GM12878 (cell line): ENCODE measurements around the gene AGXT.

Experiments used
- ATF3 ChIP-seq: IDR thresholded peaks from 2 replicates; pipeline ENCODE4 v1.6.1; 2011; ENCODE audit warnings: low read depth, mild to moderate bottlenecking, low read length, moderate library complexity, borderline replicate concordance; ENCODE audit errors: extremely low read depth
- CBFB ChIP-seq: IDR thresholded peaks from 2 replicates; pipeline ENCODE4 v1.6.1; 2016; ENCODE audit warnings: antibody characterized with exemption, low read depth
- CREM ChIP-seq: IDR thresholded peaks from 2 replicates; pipeline ENCODE4 v1.6.1; 2014; ENCODE audit warnings: antibody characterized with exemption, low read depth
- EP300 ChIP-seq, 2 experiments: fragments of 150-350 bp in 1 of 2; IDR thresholded peaks; 2 replicates each; pipeline ENCODE4 v1.6.1; 2011 to 2012; ENCODE audit warnings: low read depth in 2 of 2, low read length in 2 of 2, borderline replicate concordance in 1 of 2, improper control_type of control experiment in 1 of 2, inconsistent platforms in 1 of 2; ENCODE audit not compliant: control insufficient read depth in 1 of 2
- EZH2 ChIP-seq: IDR thresholded peaks from 2 replicates; pipeline ENCODE4 v1.6.1; 2012; ENCODE audit warnings: low read depth, mild to moderate bottlenecking, control low read depth, inconsistent platforms, low read length, borderline replicate concordance; ENCODE audit not compliant: control insufficient read depth
- POLR2AphosphoS5 ChIP-seq: IDR thresholded peaks from 2 replicates; pipeline ENCODE4 v1.6.1; 2011; ENCODE audit warnings: mild to moderate bottlenecking, low read length, inconsistent platforms
- RFX5 ChIP-seq: IDR thresholded peaks from 2 replicates; pipeline ENCODE4 v1.6.1; 2011; ENCODE audit warnings: low read depth, low read length, improper control_type of control experiment
- TF ChIP-seq, protein P1 (sequence below), 3 experiments: IDR thresholded peaks in 2 of 3; conservative IDR thresholded peaks in 1 of 3; 2 replicates each; pipeline ENCODE4 v1.5.1; 2011; ENCODE audit warnings: low read depth in 3 of 3, low read length in 3 of 3, mild to moderate bottlenecking in 3 of 3, control low read depth in 2 of 3, moderate library complexity in 2 of 3, inconsistent platforms in 1 of 3, mixed read lengths in 1 of 3; ENCODE audit not compliant: control insufficient read depth in 2 of 3, insufficient read depth in 1 of 3; ENCODE audit errors: extremely low read depth in 1 of 3

GRCh38 chr2:240909216-240909974 lies 40.8 kb downstream of the AGXT start:
- TF ChIP-seq EZH2 (no peak), EP300 (IDR thresholded peaks at IDR 0.05; ENCODE audit: borderline replicate concordance in 1 of 2, control insufficient read depth in 1 of 2, low read depth in 2 of 2, low read length in 2 of 2) (no peak), CBFB (no peak), RFX5 (no peak), POLR2AphosphoS5 (no peak), CREM (no peak), ATF3 (no peak)
- TF ChIP-seq, protein P1, sequence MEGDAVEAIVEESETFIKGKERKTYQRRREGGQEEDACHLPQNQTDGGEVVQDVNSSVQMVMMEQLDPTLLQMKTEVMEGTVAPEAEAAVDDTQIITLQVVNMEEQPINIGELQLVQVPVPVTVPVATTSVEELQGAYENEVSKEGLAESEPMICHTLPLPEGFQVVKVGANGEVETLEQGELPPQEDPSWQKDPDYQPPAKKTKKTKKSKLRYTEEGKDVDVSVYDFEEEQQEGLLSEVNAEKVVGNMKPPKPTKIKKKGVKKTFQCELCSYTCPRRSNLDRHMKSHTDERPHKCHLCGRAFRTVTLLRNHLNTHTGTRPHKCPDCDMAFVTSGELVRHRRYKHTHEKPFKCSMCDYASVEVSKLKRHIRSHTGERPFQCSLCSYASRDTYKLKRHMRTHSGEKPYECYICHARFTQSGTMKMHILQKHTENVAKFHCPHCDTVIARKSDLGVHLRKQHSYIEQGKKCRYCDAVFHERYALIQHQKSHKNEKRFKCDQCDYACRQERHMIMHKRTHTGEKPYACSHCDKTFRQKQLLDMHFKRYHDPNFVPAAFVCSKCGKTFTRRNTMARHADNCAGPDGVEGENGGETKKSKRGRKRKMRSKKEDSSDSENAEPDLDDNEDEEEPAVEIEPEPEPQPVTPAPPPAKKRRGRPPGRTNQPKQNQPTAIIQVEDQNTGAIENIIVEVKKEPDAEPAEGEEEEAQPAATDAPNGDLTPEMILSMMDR (IDR thresholded peaks at IDR 0.05 in 2 of 3, conservative IDR thresholded peaks at IDR 0.05 in 1 of 3; ENCODE audit: control insufficient read depth in 2 of 3, extremely low read depth in 1 of 3, insufficient read depth in 1 of 3, low read depth in 3 of 3, low read length in 3 of 3), result no peak
